ENCODE data around the gene DDX52.

Gene DDX52

DNA sequence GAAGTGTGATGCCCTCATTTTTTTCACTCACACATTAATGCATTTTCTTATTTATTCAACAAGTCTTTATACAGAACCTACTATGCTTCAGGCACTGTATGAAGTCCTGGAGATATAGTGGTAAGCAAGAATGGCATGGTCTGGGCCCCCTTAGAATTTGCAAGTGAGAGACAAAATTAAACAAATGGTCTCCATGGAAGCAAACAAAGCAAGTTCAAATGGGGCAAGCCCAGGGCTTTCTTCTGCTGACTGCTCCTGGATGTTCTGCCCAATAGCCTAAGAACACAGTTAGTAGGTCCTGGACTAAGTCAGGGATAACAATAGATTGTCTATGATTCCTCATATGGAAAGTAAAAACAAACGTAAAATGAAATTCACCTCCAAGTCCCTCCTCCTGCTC is 31.3 kb upstream of the DDX52 start:
- Histone ChIP-seq H3K9ac (no peak overlapping the region), H3K79me2 (ENCODE audit: insufficient read depth, low read depth) (no peaks in the 10 kb centered on the region), H2AFZ (ENCODE audit: low read depth) (no peak overlapping the region), H4K20me1 (ENCODE audit: insufficient read depth) (no peaks in the 10 kb centered on the region), H3K27ac (no peak overlapping the region), H3K4me2 (no peak overlapping the region), H3K36me3 (ENCODE audit: insufficient read depth) (no peaks in the 10 kb centered on the region), H3K4me1 (ENCODE audit: low read depth, poor library complexity, severe bottlenecking) (no peaks in the 10 kb centered on the region), H3K27me3 (ENCODE audit: insufficient read depth, low read depth) (no peaks in the 10 kb centered on the region), H3K4me3 (IDR thresholded peaks at IDR 0.05; ENCODE audit: insufficient read depth, low read depth, low read length) (no peak overlapping the region)
- TF ChIP-seq, protein P1, sequence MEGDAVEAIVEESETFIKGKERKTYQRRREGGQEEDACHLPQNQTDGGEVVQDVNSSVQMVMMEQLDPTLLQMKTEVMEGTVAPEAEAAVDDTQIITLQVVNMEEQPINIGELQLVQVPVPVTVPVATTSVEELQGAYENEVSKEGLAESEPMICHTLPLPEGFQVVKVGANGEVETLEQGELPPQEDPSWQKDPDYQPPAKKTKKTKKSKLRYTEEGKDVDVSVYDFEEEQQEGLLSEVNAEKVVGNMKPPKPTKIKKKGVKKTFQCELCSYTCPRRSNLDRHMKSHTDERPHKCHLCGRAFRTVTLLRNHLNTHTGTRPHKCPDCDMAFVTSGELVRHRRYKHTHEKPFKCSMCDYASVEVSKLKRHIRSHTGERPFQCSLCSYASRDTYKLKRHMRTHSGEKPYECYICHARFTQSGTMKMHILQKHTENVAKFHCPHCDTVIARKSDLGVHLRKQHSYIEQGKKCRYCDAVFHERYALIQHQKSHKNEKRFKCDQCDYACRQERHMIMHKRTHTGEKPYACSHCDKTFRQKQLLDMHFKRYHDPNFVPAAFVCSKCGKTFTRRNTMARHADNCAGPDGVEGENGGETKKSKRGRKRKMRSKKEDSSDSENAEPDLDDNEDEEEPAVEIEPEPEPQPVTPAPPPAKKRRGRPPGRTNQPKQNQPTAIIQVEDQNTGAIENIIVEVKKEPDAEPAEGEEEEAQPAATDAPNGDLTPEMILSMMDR (conservative IDR thresholded peaks at IDR 0.05; ENCODE audit: low read depth, low read length), result no peak

DNA sequence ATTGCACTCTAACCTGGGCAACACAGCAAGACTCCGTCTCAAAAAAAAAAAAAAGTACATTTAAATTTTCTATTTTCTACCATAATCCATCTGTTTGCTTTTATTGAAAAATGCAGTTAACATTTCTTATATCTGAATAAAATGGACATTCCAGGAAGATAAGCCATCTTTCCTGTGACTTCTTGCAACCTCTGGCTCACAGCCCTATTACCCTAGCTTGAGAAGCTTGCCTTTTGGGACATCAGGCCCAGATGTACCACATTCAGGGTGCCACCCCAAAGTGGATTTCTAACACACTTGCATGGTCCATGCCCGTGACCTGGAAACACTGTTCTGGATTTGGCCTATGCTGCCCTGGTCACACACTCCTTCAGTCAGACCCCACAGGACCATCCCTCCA is 30.1 kb upstream of the DDX52 start:
- H4K20me1 ChIP-seq (ENCODE audit: insufficient read depth), result no peaks in the 10 kb centered on the region

DNA sequence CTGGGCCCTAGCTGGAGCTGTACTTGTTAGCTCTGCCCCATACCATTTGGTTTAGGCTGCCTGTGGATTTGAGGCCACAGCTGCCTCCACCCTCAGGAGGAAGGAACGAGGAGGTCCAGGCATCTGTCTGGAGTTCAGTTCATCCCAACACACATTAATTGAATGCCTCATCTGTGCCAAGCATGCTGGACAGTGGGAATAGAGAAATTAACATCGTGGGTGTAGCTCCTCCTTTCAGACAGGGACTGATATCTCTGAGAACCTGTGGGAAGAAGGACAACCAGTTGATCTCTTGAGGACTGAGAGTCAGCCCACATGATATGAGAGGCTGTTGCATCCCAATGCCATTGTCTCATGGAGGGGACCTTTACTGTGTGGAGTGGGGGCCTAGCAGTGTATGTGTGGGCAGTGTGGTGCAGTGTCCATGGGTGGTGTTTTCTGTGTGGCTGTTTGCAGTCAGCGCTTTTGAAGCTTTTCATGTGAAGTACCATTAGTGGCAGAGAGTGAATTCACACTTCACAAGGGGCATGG is 29.4 kb upstream of the DDX52 start:
- no peak overlapping the region for H3K9ac ChIP-seq
- H3K27me3 ChIP-seq (ENCODE audit: insufficient read depth, low read depth), result no peaks in the 10 kb centered on the region
- no peaks in the 10 kb centered on the region for H4K20me1 ChIP-seq (ENCODE audit: insufficient read depth)
- H3K4me2 ChIP-seq, result no peak overlapping the region
- no peak overlapping the region for H2AFZ ChIP-seq (ENCODE audit: low read depth)
- no peak overlapping the region for H3K27ac ChIP-seq
- no peaks in the 10 kb centered on the region for H3K36me3 ChIP-seq (ENCODE audit: insufficient read depth)
- no peaks in the 10 kb centered on the region for H3K4me1 ChIP-seq (ENCODE audit: low read depth, poor library complexity, severe bottlenecking)
- TF ChIP-seq, protein P1 (conservative IDR thresholded peaks at IDR 0.05; ENCODE audit: low read depth, low read length), result no peak
- no peak overlapping the region for H3K4me3 ChIP-seq (IDR thresholded peaks at IDR 0.05; ENCODE audit: insufficient read depth, low read depth, low read length)
- no peaks in the 10 kb centered on the region for H3K79me2 ChIP-seq (ENCODE audit: insufficient read depth, low read depth)

More for the DNA sequence above, 30.1 kb upstream of the DDX52 start:
- no peaks in the 10 kb centered on the region for H3K79me2 ChIP-seq (ENCODE audit: insufficient read depth, low read depth)
- no peak overlapping the region for H2AFZ ChIP-seq (ENCODE audit: low read depth)
- H3K9ac ChIP-seq, result no peak overlapping the region
- H3K27ac ChIP-seq, result no peak overlapping the region
- TF ChIP-seq, protein P1 (conservative IDR thresholded peaks at IDR 0.05; ENCODE audit: low read depth, low read length), result no peak
- H3K4me3 ChIP-seq (IDR thresholded peaks at IDR 0.05; ENCODE audit: insufficient read depth, low read depth, low read length), result no peak overlapping the region
- no peaks in the 10 kb centered on the region for H3K27me3 ChIP-seq (ENCODE audit: insufficient read depth, low read depth)
- no peak overlapping the region for H3K4me2 ChIP-seq
- no peaks in the 10 kb centered on the region for H3K4me1 ChIP-seq (ENCODE audit: low read depth, poor library complexity, severe bottlenecking)
- no peaks in the 10 kb centered on the region for H3K36me3 ChIP-seq (ENCODE audit: insufficient read depth)

DNA sequence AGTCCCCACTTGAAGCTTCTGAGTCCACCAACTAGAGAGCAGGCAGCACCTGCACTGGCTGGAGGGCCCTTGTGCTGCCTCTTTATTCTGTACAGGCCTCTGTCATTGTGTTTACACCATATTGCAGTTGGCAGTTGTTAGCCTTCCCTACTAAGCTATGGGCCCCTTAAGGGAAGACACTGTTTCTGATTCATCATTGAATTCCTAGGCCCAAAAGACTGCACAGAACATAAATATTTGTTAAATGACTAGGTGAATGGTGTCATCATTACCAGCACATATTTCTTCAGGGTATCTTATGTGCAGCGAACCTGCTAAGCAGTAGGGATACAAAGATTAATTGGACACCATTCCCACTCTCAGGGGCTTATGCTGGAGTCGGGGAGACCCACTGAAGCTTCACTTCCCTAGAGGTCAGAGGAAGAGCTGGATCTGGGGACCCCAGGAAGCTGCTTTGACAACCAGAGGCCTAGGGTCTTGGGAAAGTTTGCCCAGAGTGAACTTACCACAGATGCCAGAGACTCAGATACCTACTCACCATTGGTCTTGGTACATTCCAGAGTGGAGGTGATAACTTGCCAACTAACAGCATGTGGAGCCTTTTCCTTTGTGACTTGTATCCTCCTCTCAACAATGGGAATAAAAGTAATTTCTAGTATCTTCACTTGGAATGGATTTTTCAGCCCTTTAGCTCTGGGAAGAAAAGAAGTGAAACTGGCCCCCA is 28.7 kb upstream of the DDX52 start:
- Histone ChIP-seq H2AFZ (ENCODE audit: low read depth) (no peak overlapping the region), H3K27ac (no peak overlapping the region), H3K4me2 (no peak overlapping the region), H3K79me2 (ENCODE audit: insufficient read depth, low read depth) (no peaks in the 10 kb centered on the region), H4K20me1 (ENCODE audit: insufficient read depth) (no peaks in the 10 kb centered on the region), H3K4me1 (ENCODE audit: low read depth, poor library complexity, severe bottlenecking) (no peaks in the 10 kb centered on the region), H3K36me3 (ENCODE audit: insufficient read depth) (no peaks in the 10 kb centered on the region), H3K9ac (no peak overlapping the region), H3K27me3 (ENCODE audit: insufficient read depth, low read depth) (no peaks in the 10 kb centered on the region), H3K4me3 (IDR thresholded peaks at IDR 0.05; ENCODE audit: insufficient read depth, low read depth, low read length) (no peak overlapping the region)
- TF ChIP-seq, protein P1 (conservative IDR thresholded peaks at IDR 0.05; ENCODE audit: low read depth, low read length), result no peak
